Measurements from ENCODE around the gene CEACAM21.
A peak's percentile ranks its signal among the peaks of the same experiment; 100 is the strongest.

DNA sequence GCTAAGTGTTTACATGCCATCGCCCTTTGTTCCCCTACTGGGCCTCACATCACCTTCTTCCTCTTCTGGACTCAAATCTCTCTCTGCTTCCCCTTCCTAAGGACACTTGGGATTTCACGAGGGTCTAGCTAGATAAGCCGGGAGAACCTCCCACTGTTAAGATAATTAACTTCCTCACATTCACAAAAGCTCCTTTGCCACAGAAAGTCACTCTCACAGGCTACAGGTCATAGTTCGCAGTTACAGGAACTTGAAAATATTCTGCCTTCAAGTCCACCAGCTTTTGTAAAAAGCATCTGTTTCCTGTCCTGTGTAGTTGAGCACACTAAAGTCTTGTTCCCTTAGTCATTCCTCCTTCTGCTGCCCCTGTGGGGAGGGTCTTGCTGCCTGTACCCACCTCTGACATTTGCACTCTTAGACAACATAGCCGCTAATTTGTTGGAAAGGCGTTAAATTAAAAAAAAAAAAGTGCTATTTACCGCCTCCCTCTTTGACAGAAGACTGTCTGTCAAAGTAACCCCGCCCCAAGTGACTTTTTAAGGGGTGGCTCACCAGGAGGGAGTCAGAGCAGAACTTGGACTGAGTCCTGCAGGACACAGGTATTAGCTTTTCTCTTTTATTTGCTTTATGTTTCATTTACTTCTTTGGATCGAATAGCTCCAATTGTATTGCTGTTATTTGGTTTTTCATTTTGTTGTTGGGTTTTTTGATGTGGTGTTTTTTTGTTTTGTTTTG, 26.8 kb upstream of the CEACAM21 start:
- TF ChIP-seq POLR2A (IDR thresholded peaks at IDR 0.05; ENCODE audit: low read depth, low read length): peak; percentile 100
- peak; percentile 99 for TF ChIP-seq POLR2AphosphoS5 (IDR thresholded peaks at IDR 0.05; ENCODE audit: low read depth, low read length)
- TF ChIP-seq TAF1 (IDR thresholded peaks at IDR 0.05; ENCODE audit: borderline replicate concordance, low read depth, low read length): peak; percentile 88; the same call in 1 of the 2 replicates

Data from GM12892 (cell line).